Fibroblast of lung (primary cell): ENCODE measurements around the gene MLST8. TPM values are rescaled to one million over a fixed set of nuclear protein-coding genes. Genes with fewer than 3 reads are reported as not detected.

ENCODE experiments used
- DNase-seq, 2 donors: peaks; one replicate each; pipeline versions ENCODE4 v3.0.0 to v3.0.0-alpha.2; 2010; ENCODE audit warnings: low read depth in 2 of 2
- H2AFZ ChIP-seq: 2 replicates; pipeline ENCODE4 v1.5.1; 2012; ENCODE audit warnings: low read length, control low read depth, inconsistent platforms
- H3K27ac ChIP-seq: 2 replicates; pipeline ENCODE4 v1.5.1; 2011; ENCODE audit warnings: low read length, control low read depth; ENCODE audit not compliant: insufficient read depth
- H3K27me3 ChIP-seq: 2 replicates; pipeline ENCODE4 v1.5.1; 2011; ENCODE audit warnings: mild to moderate bottlenecking, low read length; ENCODE audit not compliant: control insufficient read depth, insufficient read depth
- H3K36me3 ChIP-seq: 2 replicates; pipeline ENCODE4 v1.5.1; 2011; ENCODE audit warnings: low read length; ENCODE audit not compliant: control insufficient read depth, insufficient read depth
- H3K4me1 ChIP-seq: 2 replicates; pipeline ENCODE4 v1.5.1; 2011; ENCODE audit warnings: low read length; ENCODE audit not compliant: control insufficient read depth, insufficient read depth; ENCODE audit errors: extremely low read depth
- H3K4me2 ChIP-seq: 2 replicates; pipeline ENCODE4 v1.5.1; 2011; ENCODE audit warnings: low read length, control low read depth; ENCODE audit not compliant: insufficient read depth; ENCODE audit errors: extremely low read depth
- H3K4me3 ChIP-seq, 4 experiments: fragments of 200-600 bp in 1 of 4; sonication (generic) in 1 of 4; replicated peaks in 1 of 4; 2 replicates each; pipeline ENCODE4 v1.5.1; 2011 to 2016; ENCODE audit warnings: low read length in 4 of 4, low read depth in 3 of 4, mild to moderate bottlenecking in 3 of 4, control low read depth in 2 of 4, inconsistent platforms in 1 of 4, mixed read lengths in 1 of 4; ENCODE audit not compliant: insufficient read depth in 1 of 4; ENCODE audit errors: control extremely low read depth in 1 of 4
- H3K79me2 ChIP-seq: 2 replicates; pipeline ENCODE4 v1.5.1; 2012; ENCODE audit warnings: mild to moderate bottlenecking, low read length, inconsistent platforms; ENCODE audit not compliant: control insufficient read depth, insufficient read depth
- H3K9ac ChIP-seq: 2 replicates; pipeline ENCODE4 v1.5.1; 2011; ENCODE audit warnings: mild to moderate bottlenecking, low read length, control low read depth; ENCODE audit not compliant: insufficient read depth
- H3K9me3 ChIP-seq: 2 replicates; pipeline ENCODE4 v1.5.1; 2012; ENCODE audit warnings: low read depth, low read length; ENCODE audit not compliant: control insufficient read depth, insufficient read depth
- H4K20me1 ChIP-seq: 2 replicates; pipeline ENCODE4 v1.5.1; 2011; ENCODE audit warnings: low read length; ENCODE audit not compliant: control insufficient read depth, insufficient read depth; ENCODE audit errors: extremely low read depth
- EZH2 ChIP-seq: IDR thresholded peaks from 2 replicates; pipeline ENCODE4 v1.5.1; 2012; ENCODE audit warnings: low read length, control low read depth, mild to moderate bottlenecking; ENCODE audit errors: missing control alignments
- polyA plus RNA-seq, 2 donors: library from polyadenylated mRNA; depleted of rRNA in 1 of 2; stranded (reverse) in 1 of 2; unstranded in 1 of 2; fragments of >200 nt; gene quantifications; 2 replicates each; pipeline ENCODE4 v1.2.1, GENCODE V29; 2011 to 2012; ENCODE audit warnings: missing spikeins in 1 of 2
- total RNA-seq: library from RNA; depleted of rRNA; stranded (reverse); fragments of >200 nt; gene quantifications from 2 replicates; pipeline ENCODE4 v1.2.1, GENCODE V29; 2014
- TF ChIP-seq, protein P1 (sequence below), 2 donors: IDR thresholded peaks in 1 of 2; conservative IDR thresholded peaks in 1 of 2; 1 replicate in 1 of 2; 2 replicates in 1 of 2; pipeline ENCODE4 v1.5.1; 2011 to 2012; ENCODE audit warnings: low read length in 2 of 2, control low read depth in 1 of 2, inconsistent platforms in 1 of 2, low read depth in 1 of 2, mild to moderate bottlenecking in 1 of 2

Gene MLST8
- total and polyA plus RNA-seq, 2 donors (not counting 1 experiment from before 2014, with no cell fraction given) = 16.8 to 30.9 TPM

DNA sequence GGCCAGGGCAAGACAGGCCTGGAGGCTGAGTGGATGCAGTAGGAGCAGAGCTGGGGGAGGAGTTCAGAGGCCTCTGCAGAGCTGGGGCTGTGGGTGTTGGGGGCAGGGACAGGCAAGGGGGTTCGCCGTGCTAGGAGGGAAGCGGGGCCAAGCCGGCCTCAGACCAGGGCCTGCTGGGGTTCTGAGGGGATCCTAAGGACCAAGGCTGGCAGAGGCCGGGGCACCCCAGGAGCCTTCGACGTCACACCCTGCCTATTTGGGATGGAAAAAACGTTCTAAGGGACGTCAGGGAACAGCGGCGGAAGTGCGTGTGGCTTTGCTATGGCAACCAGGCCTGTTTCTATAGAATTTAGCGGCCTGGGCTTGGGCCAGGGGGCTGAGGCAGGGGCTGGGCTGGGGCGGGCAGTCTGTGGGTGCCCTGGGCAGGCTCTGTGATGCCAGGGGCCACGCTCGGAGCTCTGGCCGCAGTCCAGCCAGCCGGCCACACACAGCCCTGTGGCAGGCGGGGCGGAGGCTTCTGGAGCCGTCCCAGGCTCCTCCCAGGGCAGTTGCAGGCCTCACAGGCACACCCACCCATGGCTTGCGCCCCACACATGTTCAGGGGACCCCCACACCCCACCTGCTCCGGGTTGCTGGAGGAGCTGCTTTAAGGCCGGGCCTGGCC is 45.9 kb upstream of the MLST8 start:
- H3K9ac ChIP-seq = peak overlapping the region; percentile 80
- no peaks in the 10 kb centered on the region for H3K27me3 ChIP-seq
- TF ChIP-seq EZH2 = no peak
- TF ChIP-seq, protein P1, sequence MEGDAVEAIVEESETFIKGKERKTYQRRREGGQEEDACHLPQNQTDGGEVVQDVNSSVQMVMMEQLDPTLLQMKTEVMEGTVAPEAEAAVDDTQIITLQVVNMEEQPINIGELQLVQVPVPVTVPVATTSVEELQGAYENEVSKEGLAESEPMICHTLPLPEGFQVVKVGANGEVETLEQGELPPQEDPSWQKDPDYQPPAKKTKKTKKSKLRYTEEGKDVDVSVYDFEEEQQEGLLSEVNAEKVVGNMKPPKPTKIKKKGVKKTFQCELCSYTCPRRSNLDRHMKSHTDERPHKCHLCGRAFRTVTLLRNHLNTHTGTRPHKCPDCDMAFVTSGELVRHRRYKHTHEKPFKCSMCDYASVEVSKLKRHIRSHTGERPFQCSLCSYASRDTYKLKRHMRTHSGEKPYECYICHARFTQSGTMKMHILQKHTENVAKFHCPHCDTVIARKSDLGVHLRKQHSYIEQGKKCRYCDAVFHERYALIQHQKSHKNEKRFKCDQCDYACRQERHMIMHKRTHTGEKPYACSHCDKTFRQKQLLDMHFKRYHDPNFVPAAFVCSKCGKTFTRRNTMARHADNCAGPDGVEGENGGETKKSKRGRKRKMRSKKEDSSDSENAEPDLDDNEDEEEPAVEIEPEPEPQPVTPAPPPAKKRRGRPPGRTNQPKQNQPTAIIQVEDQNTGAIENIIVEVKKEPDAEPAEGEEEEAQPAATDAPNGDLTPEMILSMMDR (conservative IDR thresholded peaks at IDR 0.05 in 1 of 2, IDR thresholded peaks at IDR 0.05 in 1 of 2; ENCODE audit: low read depth in 1 of 2, low read length in 2 of 2) = no peak
- H3K9me3 ChIP-seq = no peaks in the 10 kb centered on the region
- peak; percentile 77 to 85 for DNase-seq
- peaks cover 86% of the 10 kb centered on the region for H3K79me2 ChIP-seq
- peak overlapping the region; percentile 96 for H3K4me2 ChIP-seq
- peaks cover 41% of the 10 kb centered on the region for H3K4me1 ChIP-seq
- H3K4me3 ChIP-seq = peak overlapping the region in 1 of 4 experiments; percentile 76
- peak overlapping the region; percentile 95 for H3K27ac ChIP-seq
- H3K36me3 ChIP-seq = peaks cover 2% of the 10 kb centered on the region
- H2AFZ ChIP-seq = no peak overlapping the region
- H4K20me1 ChIP-seq = peaks cover 2% of the 10 kb centered on the region

DNA sequence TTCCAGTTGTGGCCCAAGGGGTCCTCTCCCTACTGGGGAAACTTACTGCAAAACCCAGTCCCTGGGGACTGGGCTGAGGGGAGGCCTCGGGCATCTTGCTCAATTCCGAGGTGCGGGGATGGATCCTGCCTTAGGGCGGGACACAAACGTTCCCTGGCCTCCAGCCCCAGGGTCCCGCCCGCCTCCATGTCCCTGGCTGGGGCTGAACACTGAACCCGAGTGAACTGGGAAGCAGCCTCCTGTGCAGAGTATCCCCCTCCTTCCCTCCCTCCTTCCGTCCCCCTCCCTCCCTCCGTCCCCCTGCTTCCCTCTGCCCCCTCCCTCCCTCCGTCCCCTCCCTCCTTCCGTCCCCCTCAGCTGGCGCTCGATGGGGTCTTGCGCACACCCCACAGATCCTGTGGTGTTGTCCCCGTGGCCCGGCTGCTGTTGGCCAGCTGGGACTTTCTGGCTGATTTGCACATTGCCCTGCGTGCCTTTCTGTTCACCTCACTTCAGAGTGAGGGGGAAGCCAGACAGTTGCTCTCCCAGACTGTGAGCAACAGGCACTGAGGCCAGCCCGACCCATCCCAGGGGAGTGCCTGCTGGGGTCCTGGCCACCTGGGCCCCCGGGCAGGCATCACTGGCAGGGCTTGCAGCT is 44.2 kb upstream of the MLST8 start:
- Histone ChIP-seq H3K27me3 (no peaks in the 10 kb centered on the region), H3K36me3 (peaks cover 3% of the 10 kb centered on the region), H3K4me2 (peak overlapping the region; percentile 58), H3K4me1 (peaks cover 41% of the 10 kb centered on the region), H3K9me3 (no peaks in the 10 kb centered on the region), H3K79me2 (peaks cover 83% of the 10 kb centered on the region), H4K20me1 (no peaks in the 10 kb centered on the region), H3K4me3 (peak overlapping the region in 1 of 4 experiments; percentile 33), H3K9ac (peak overlapping the region; percentile 32), H2AFZ (no peak overlapping the region), H3K27ac (peak overlapping the region; percentile 85)
- TF ChIP-seq, protein P1 (conservative IDR thresholded peaks at IDR 0.05 in 1 of 2, IDR thresholded peaks at IDR 0.05 in 1 of 2; ENCODE audit: low read depth in 1 of 2, low read length in 2 of 2) = no peak
- no peak for TF ChIP-seq EZH2
- peak; percentile 67 to 68 for DNase-seq

DNA sequence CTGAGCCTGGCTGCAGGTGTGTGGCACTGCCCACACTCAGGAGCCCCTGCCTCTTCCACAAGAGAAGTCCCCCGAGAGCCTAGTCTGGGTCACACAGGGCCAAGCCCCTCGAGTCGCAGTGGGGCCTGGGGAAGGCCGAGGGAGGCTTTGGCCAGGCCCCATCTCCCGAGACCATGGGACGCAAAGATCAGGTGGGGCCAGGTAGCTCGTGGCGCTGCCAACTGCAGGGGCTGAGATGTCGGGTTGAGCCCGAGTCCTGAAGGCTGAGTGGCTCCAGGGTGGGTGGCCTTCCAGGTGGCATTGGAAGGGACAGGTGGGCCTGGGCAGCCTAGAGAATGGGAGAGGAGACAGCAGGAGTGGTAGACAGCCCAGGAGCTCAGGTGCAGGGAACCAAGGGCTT is 43.3 kb upstream of the MLST8 start:
- Histone ChIP-seq H3K4me2 (no peak overlapping the region), H3K9me3 (no peaks in the 10 kb centered on the region), H3K4me3 (no peak overlapping the region), H3K79me2 (peaks cover 76% of the 10 kb centered on the region), H3K27me3 (no peaks in the 10 kb centered on the region), H3K36me3 (peaks cover 9% of the 10 kb centered on the region), H3K27ac (peak overlapping the region; percentile 65), H2AFZ (no peak overlapping the region), H4K20me1 (no peaks in the 10 kb centered on the region), H3K4me1 (peaks cover 38% of the 10 kb centered on the region), H3K9ac (no peak overlapping the region)
- no peak for DNase-seq
- no peak for TF ChIP-seq EZH2
- TF ChIP-seq, protein P1 (conservative IDR thresholded peaks at IDR 0.05 in 1 of 2, IDR thresholded peaks at IDR 0.05 in 1 of 2; ENCODE audit: low read depth in 1 of 2, low read length in 2 of 2) = no peak
